ENCODE measurements around the gene QRFP. TPM values are rescaled to one million over a fixed set of nuclear protein-coding genes. Genes with fewer than 3 reads are reported as not detected.
A peak's percentile ranks its signal among the peaks of the same experiment; 100 is the strongest.

Gene QRFP
- total and polyA plus RNA-seq, 5 experiments from 2014 or later = not detected

GRCh38 chr9:130938184-130938651 is 41.6 kb upstream of the QRFP start:
- no peaks in the 10 kb centered on the region for H3K9me3 Mint-ChIP-seq
- peaks cover 26 to 84% (median 41%) of the 10 kb centered on the region in 5 donors for H3K27me3 Mint-ChIP-seq
- peak overlapping the region in 4 of 10 donors; percentile 15 to 48 (median 39) for H3K4me3 Mint-ChIP-seq
- H3K4me1 Mint-ChIP-seq = peaks cover 4 to 20% (median 17%) of the 10 kb centered on the region in 4 donors
- no peaks in the 10 kb centered on the region for H3K36me3 Mint-ChIP-seq
- no peak for DNase-seq
- POLR2A ChIA-PET = no interaction called here
- no peak for ATAC-seq
- H3K27ac Mint-ChIP-seq = no peak overlapping the region

- POLR2A ChIA-PET = no interaction called here
- DNase-seq (no peak), ATAC-seq (no peak)
- Mint-ChIP-seq H3K4me1 (peaks cover 9 to 20% (median 17%) of the 10 kb centered on the region in 4 donors), H3K27ac (no peak overlapping the region), H3K36me3 (no peaks in the 10 kb centered on the region), H3K9me3 (no peaks in the 10 kb centered on the region), H3K27me3 (peaks cover 32 to 88% (median 49%) of the 10 kb centered on the region in 5 donors), H3K4me3 (peak overlapping the region in 5 of 10 donors; percentile 19 to 66 (median 45))
Observed at GRCh38 chr9:130937146-130938076, 40.8 kb upstream of the QRFP start.

- Mint-ChIP-seq H3K9me3 (no peaks in the 10 kb centered on the region), H3K36me3 (no peaks in the 10 kb centered on the region), H3K4me1 (peaks cover 9 to 20% (median 17%) of the 10 kb centered on the region in 4 donors), H3K27me3 (peaks cover 36 to 88% (median 52%) of the 10 kb centered on the region in 5 donors), H3K27ac (no peak overlapping the region), H3K4me3 (peak overlapping the region in 6 of 10 donors; percentile 2 to 53 (median 26))
- ATAC-seq = no peak
- POLR2A ChIA-PET = no interaction called here
- no peak for DNase-seq
Observed at GRCh38 chr9:130936285-130937117, 39.9 kb upstream of the QRFP start.

GRCh38 chr9:130935648-130936271 is 39.1 kb upstream of the QRFP start:
- no peak for DNase-seq
- H3K27me3 Mint-ChIP-seq = peaks cover 33 to 88% (median 46%) of the 10 kb centered on the region in 5 donors
- no peaks in the 10 kb centered on the region for H3K36me3 Mint-ChIP-seq
- H3K9me3 Mint-ChIP-seq = no peaks in the 10 kb centered on the region
- H3K4me1 Mint-ChIP-seq = peaks cover 7 to 15% (median 12%) of the 10 kb centered on the region in 4 donors
- no peak for ATAC-seq
- POLR2A ChIA-PET = no interaction called here
- H3K27ac Mint-ChIP-seq = peak overlapping the region in 1 of 10 donors; percentile 9
- no peak overlapping the region for H3K4me3 Mint-ChIP-seq

- POLR2A ChIA-PET = no interaction called here
Observed at GRCh38 chr9:130934702-130935647, 38.4 kb upstream of the QRFP start.

GRCh38 chr9:130934246-130934645 is 37.6 kb upstream of the QRFP start:
- DNase-seq (no peak), ATAC-seq (no peak)
- Mint-ChIP-seq H3K9me3 (no peaks in the 10 kb centered on the region), H3K27ac (no peak overlapping the region), H3K27me3 (peaks cover 30 to 93% (median 50%) of the 10 kb centered on the region in 5 donors), H3K36me3 (no peaks in the 10 kb centered on the region), H3K4me1 (peaks cover 6 to 11% (median 10%) of the 10 kb centered on the region in 4 donors), H3K4me3 (no peak overlapping the region)
- POLR2A ChIA-PET = no interaction called here

More at GRCh38 chr9:130934702-130935647, 38.4 kb upstream of the QRFP start:
- ATAC-seq (no peak), DNase-seq (no peak)
- H3K27me3 Mint-ChIP-seq = peaks cover 30 to 88% (median 46%) of the 10 kb centered on the region in 5 donors
- H3K9me3 Mint-ChIP-seq = no peaks in the 10 kb centered on the region
- peaks cover 6 to 11% (median 9%) of the 10 kb centered on the region in 4 donors for H3K4me1 Mint-ChIP-seq
- H3K27ac Mint-ChIP-seq = no peak overlapping the region
- no peak overlapping the region for H3K4me3 Mint-ChIP-seq
- no peaks in the 10 kb centered on the region for H3K36me3 Mint-ChIP-seq

- Mint-ChIP-seq H3K9me3 (no peaks in the 10 kb centered on the region), H3K4me1 (peaks cover 0 to 10% (median 9%) of the 10 kb centered on the region in 4 donors), H3K36me3 (no peaks in the 10 kb centered on the region), H3K27me3 (peaks cover 29 to 85% (median 46%) of the 10 kb centered on the region in 5 donors), H3K4me3 (no peak overlapping the region), H3K27ac (no peak overlapping the region)
- POLR2A ChIA-PET = no interaction called here
- ATAC-seq (no peak), DNase-seq (no peak)
Observed at GRCh38 chr9:130933114-130934046, 36.8 kb upstream of the QRFP start.

- no peak overlapping the region for H3K4me3 Mint-ChIP-seq
- no peak for ATAC-seq
- no peak for DNase-seq
- H3K9me3 Mint-ChIP-seq = no peaks in the 10 kb centered on the region
- H3K36me3 Mint-ChIP-seq = no peaks in the 10 kb centered on the region
- H3K27me3 Mint-ChIP-seq = peaks cover 29 to 85% (median 49%) of the 10 kb centered on the region in 5 donors
- H3K27ac Mint-ChIP-seq = no peak overlapping the region
- POLR2A ChIA-PET = no interaction called here
- peaks cover 0 to 9% (median 7%) of the 10 kb centered on the region in 4 donors for H3K4me1 Mint-ChIP-seq
Observed at GRCh38 chr9:130932255-130933079, 35.9 kb upstream of the QRFP start.

GRCh38 chr9:130931508-130932254 is 35.1 kb upstream of the QRFP start:
- ATAC-seq (no peak), DNase-seq (no peak)
- Mint-ChIP-seq H3K9me3 (no peaks in the 10 kb centered on the region), H3K4me3 (no peak overlapping the region), H3K36me3 (no peaks in the 10 kb centered on the region), H3K27ac (no peak overlapping the region), H3K27me3 (peaks cover 23 to 77% (median 41%) of the 10 kb centered on the region in 5 donors), H3K4me1 (peaks cover 0 to 9% (median 2%) of the 10 kb centered on the region in 4 donors)
- POLR2A ChIA-PET = no interaction called here

All from naive thymus-derived CD8-positive, alpha-beta T cell (primary cell).